Endothelial cell of umbilical vein (primary cell): ENCODE results near the gene CARMIL1. TPM values are rescaled to one million over a fixed set of nuclear protein-coding genes. Genes with fewer than 3 reads are reported as not detected.

Source experiments
- BruUV-seq: library from RNA; stranded (reverse); fragments of 400-500 nt; replicated peaks from 2 replicates; lab custom pipeline; 2021; lab: Mats Ljungman, UMichigan
- CTCF ChIA-PET: fragments of 300-600, 350-600 bp; sonication (Branson Sonifier 250); formaldehyde crosslinking; loops from one replicate; lab custom pipeline; 2021; ENCODE audit warnings: antibody characterized with exemption, inconsistent platforms; lab: Charles Lee
- POLR2A ChIA-PET: fragments of 300-600, 350-600 bp; sonication (Branson Sonifier 250); formaldehyde crosslinking; loops from one replicate; lab custom pipeline; 2021; ENCODE audit warnings: antibody characterized with exemption, inconsistent platforms; lab: Charles Lee
- DNase-seq: peaks from one replicate; pipeline ENCODE4 v3.0.0-alpha.2; 2011; ENCODE audit warnings: low read depth, low spot score
- FAIRE-seq: peaks from 2 replicates; lab custom pipeline; 2011; peaks lifted over from hg19 to GRCh38; lab: Jason Lieb, UNC
- H2AFZ ChIP-seq: 2 replicates; pipeline ENCODE4 v1.6.0; 2012; ENCODE audit warnings: low read depth, low read length, control low read depth, inconsistent platforms
- H3K27ac ChIP-seq: 2 replicates; pipeline ENCODE4 v1.5.1; 2011; ENCODE audit warnings: low read depth, mild to moderate bottlenecking, control low read depth, low read length, moderate library complexity; ENCODE audit not compliant: insufficient read depth
- H3K27me3 ChIP-seq, 2 experiments: 2 replicates each; pipeline versions ENCODE4 v1.6.0 to v1.6.1; 2011; ENCODE audit warnings: low read length in 2 of 2, mixed read lengths in 1 of 2; ENCODE audit not compliant: control insufficient read depth in 2 of 2, insufficient read depth in 2 of 2
- H3K36me3 ChIP-seq, 2 experiments: 2 replicates in 1 of 2; 3 replicates in 1 of 2; pipeline ENCODE4 v1.5.1; 2011; ENCODE audit warnings: low read length in 2 of 2, mild to moderate bottlenecking in 1 of 2, moderate library complexity in 1 of 2; ENCODE audit not compliant: control insufficient read depth in 2 of 2, insufficient read depth in 2 of 2; ENCODE audit errors: extremely low read depth in 1 of 2
- H3K4me1 ChIP-seq: 3 replicates; pipeline ENCODE4 v1.5.1; 2011; ENCODE audit warnings: mild to moderate bottlenecking, low read length; ENCODE audit not compliant: control insufficient read depth, insufficient read depth; ENCODE audit errors: extremely low read depth
- H3K4me2 ChIP-seq: 2 replicates; pipeline ENCODE4 v1.6.1; 2011; ENCODE audit warnings: low read length, control low read depth, mixed read lengths; ENCODE audit not compliant: insufficient read depth
- H3K4me3 ChIP-seq, 3 experiments: fragments of 200-600 bp in 1 of 3; sonication (generic), shearing (Covaris generic) in 1 of 3; replicated peaks in 1 of 3; 2 replicates each; pipeline ENCODE4 v1.5.1; 2011 to 2016; ENCODE audit warnings: control low read depth in 3 of 3, low read length in 3 of 3, mild to moderate bottlenecking in 2 of 3, inconsistent platforms in 1 of 3, low read depth in 1 of 3, moderate library complexity in 1 of 3; ENCODE audit not compliant: insufficient read depth in 1 of 3
- H3K79me2 ChIP-seq: 2 replicates; pipeline ENCODE4 v1.6.0; 2012; ENCODE audit warnings: low read length, inconsistent platforms; ENCODE audit not compliant: control insufficient read depth, insufficient read depth
- H3K9ac ChIP-seq: replicated peaks from 2 replicates; pipeline ENCODE3; 2011; ENCODE audit warnings: low read length, control low read depth; ENCODE audit not compliant: insufficient read depth; ENCODE audit errors: extremely low read depth
- H3K9me1 ChIP-seq: replicated peaks from 3 replicates; pipeline ENCODE4 v1.6.0; 2011; ENCODE audit warnings: mild to moderate bottlenecking, low read length; ENCODE audit not compliant: control insufficient read depth, insufficient read depth; ENCODE audit errors: extremely low read depth
- H3K9me3 ChIP-seq: replicated peaks from 2 replicates; pipeline ENCODE4 v1.5.1; 2012; ENCODE audit warnings: low read length, inconsistent platforms; ENCODE audit not compliant: control insufficient read depth, insufficient read depth
- H4K20me1 ChIP-seq: replicated peaks from 2 replicates; pipeline ENCODE3; 2011; ENCODE audit warnings: mild to moderate bottlenecking, low read length; ENCODE audit not compliant: control insufficient read depth, insufficient read depth; ENCODE audit errors: extremely low read depth
- CTCF ChIP-seq, 2 donors: IDR thresholded peaks; 1 replicate in 1 of 2; 2 replicates in 1 of 2; pipeline ENCODE4 v1.5.1; 2011; ENCODE audit warnings: low read length in 2 of 2, mild to moderate bottlenecking in 2 of 2, moderate library complexity in 2 of 2, control low read depth in 1 of 2, inconsistent platforms in 1 of 2, low read depth in 1 of 2; ENCODE audit not compliant: insufficient read depth in 1 of 2; ENCODE audit errors: extremely low read depth in 1 of 2
- EZH2 ChIP-seq: IDR thresholded peaks from 2 replicates; pipeline ENCODE4 v1.6.1; 2012; ENCODE audit warnings: borderline replicate concordance, low read depth, mild to moderate bottlenecking, moderate library complexity, low read length, inconsistent platforms; ENCODE audit not compliant: severe bottlenecking
- FOS ChIP-seq: IDR thresholded peaks from 2 replicates; pipeline ENCODE4 v1.6.1; 2011; ENCODE audit warnings: mild to moderate bottlenecking, low read length, moderate library complexity, borderline replicate concordance; ENCODE audit not compliant: insufficient read depth
- GATA2 ChIP-seq: IDR thresholded peaks from 2 replicates; pipeline ENCODE4 v1.7.0; 2011; ENCODE audit warnings: low read depth, mild to moderate bottlenecking, moderate library complexity, mixed read lengths, low read length; ENCODE audit not compliant: insufficient read length, insufficient read depth
- JUN ChIP-seq: IDR thresholded peaks from 2 replicates; pipeline ENCODE4 v1.6.1; 2011; ENCODE audit warnings: borderline replicate concordance, low read depth; ENCODE audit not compliant: insufficient read length, insufficient read depth
- MAX ChIP-seq: IDR thresholded peaks from 2 replicates; pipeline ENCODE4 v1.6.1; 2011; ENCODE audit not compliant: insufficient read depth, insufficient read length
- MYC ChIP-seq: IDR thresholded peaks from one replicate; pipeline ENCODE4 v1.6.1; 2011; ENCODE audit warnings: mild to moderate bottlenecking, low read depth, low read length
- POLR2A ChIP-seq: IDR thresholded peaks from 2 replicates; pipeline ENCODE4 v1.6.1; 2012; ENCODE audit warnings: low read depth, mild to moderate bottlenecking, control low read depth, low read length
- POLR2AphosphoS5 ChIP-seq: IDR thresholded peaks from 2 replicates; pipeline ENCODE4 v1.6.1; 2012; ENCODE audit warnings: low read depth, mild to moderate bottlenecking, control low read depth, low read length, moderate library complexity; ENCODE audit not compliant: insufficient read depth
- dilution Hi-C: fragments of 300-500 bp; cut with MboI; formaldehyde crosslinking; loops from one replicate; pipeline ENCODE4 v1.15.0; 2019; ENCODE audit warnings: low sequenced_read_pairs; ENCODE audit not compliant: extremely low pct_ligation_motif_present
- intact Hi-C: fragments of 100-400 bp; cut with micrococcal nuclease; formaldehyde crosslinking; loops from one replicate; pipeline ENCODE4 v1.10.0; 2022
- polyA plus RNA-seq, 4 experiments: library from polyadenylated mRNA; depleted of rRNA in 3 of 4; stranded (reverse) in 3 of 4; unstranded in 1 of 4; fragments of >200 nt; gene quantifications; 2 replicates each; pipeline versions ENCODE4 v1.2.1 to v1.2.3, GENCODE V29; 2011 to 2012; ENCODE audit warnings: missing spikeins in 1 of 4
- total RNA-seq: library from RNA; stranded (reverse); gene quantifications from 2 replicates; pipeline ENCODE4 v1.2.3, GENCODE V29; 2021

Gene CARMIL1
- total and polyA plus RNA-seq, 2 donors (not counting 3 experiments of a cell fraction or from before 2014, with no cell fraction given), result 1.3 to 8.7 TPM

DNA sequence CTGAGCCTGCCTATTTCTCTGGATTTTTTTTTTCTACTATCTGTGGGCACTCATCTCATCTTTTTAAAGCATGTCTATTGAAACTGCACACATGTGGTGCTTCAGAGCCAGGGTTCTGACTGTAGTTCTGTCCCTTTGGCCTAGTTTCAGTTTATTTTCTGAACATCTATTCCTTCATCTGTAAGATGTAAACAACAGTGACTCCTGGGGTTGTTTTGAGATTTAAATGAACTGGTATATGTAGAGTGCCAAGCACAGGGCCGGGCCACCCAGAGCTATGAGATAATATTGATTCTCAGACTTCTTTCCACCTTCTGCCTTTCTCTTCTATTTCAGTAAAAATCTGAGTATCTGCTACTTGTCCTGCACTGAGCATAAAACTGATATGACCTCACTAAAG is 185.1 kb downstream of the CARMIL1 start:
- Histone ChIP-seq H3K4me1 (no peaks in the 10 kb centered on the region), H3K27ac (no peak overlapping the region), H3K9me3 (no peaks in the 10 kb centered on the region), H3K36me3 (no peaks in the 10 kb centered on the region), H3K4me3 (no peak overlapping the region), H2AFZ (no peak overlapping the region), H3K9me1 (no peaks in the 10 kb centered on the region), H3K79me2 (no peaks in the 10 kb centered on the region), H3K4me2 (no peak overlapping the region), H3K27me3 (no peaks in the 10 kb centered on the region), H4K20me1 (no peaks in the 10 kb centered on the region), H3K9ac (no peak overlapping the region)
- no peak for FAIRE-seq
- no peak for DNase-seq
- intact Hi-C loops (no loop called here), dilution Hi-C loops (no loop called here)
- TF ChIP-seq FOS, result no peak
- no peak for TF ChIP-seq GATA2
- TF ChIP-seq MYC, result no peak
- no peak for TF ChIP-seq EZH2
- no peak for TF ChIP-seq JUN
- TF ChIP-seq POLR2AphosphoS5, result no peak
- TF ChIP-seq CTCF (IDR thresholded peaks at IDR 0.05; ENCODE audit: extremely low read depth in 1 of 2, insufficient read depth in 1 of 2, low read depth in 1 of 2, low read length in 2 of 2), result no peak
- TF ChIP-seq POLR2A, result no peak
- no peak for TF ChIP-seq MAX
- ChIA-PET POLR2A (no interaction called here), CTCF (interaction anchor here (1.0 to 1.4 kb wide), 2 partner anchors 26 to 199 kb away, joined by 3 to 4 read pairs; no protein-coding TSS in a partner anchor)
- BruUV-seq, result no TSS peak
